OCI-LY3 (cell line): ENCODE data around the gene RBM20.

Experiments used
- EZH2phosphoT487 ChIP-seq: fragments of 200-600 bp; shearing (Covaris generic); IDR thresholded peaks from 2 replicates; pipeline ENCODE4 v1.6.1; 2018; ENCODE audit warnings: antibody characterized with exemption, mixed run types, low read depth
- TF ChIP-seq, protein P1 (sequence below): fragments of 200-600, 300-600 bp; sonication (generic); IDR thresholded peaks from 2 replicates; pipeline ENCODE4 v1.5.1; 2014; ENCODE audit warnings: antibody characterized with exemption, low read length, low read depth

DNA sequence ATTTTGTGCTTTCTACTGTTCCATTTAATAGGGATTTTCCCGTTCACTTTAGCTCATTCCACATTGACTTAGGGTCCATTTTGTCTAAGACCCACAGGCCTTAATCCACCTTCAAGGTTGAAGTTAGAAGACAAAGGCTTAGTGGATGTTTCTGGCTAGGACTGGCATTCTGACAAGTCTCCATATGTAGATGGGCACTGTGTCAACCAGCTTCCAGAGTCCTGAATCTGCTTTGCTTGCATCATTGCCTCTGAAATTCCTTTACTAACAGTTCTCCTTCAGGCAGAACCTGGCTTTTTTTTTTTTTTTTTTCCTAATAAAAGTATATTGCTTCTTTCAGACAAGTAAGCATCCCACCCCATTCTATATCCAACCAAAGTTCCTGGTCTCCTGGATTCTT lies 158.0 kb downstream of the RBM20 start:
- TF ChIP-seq, protein P1, sequence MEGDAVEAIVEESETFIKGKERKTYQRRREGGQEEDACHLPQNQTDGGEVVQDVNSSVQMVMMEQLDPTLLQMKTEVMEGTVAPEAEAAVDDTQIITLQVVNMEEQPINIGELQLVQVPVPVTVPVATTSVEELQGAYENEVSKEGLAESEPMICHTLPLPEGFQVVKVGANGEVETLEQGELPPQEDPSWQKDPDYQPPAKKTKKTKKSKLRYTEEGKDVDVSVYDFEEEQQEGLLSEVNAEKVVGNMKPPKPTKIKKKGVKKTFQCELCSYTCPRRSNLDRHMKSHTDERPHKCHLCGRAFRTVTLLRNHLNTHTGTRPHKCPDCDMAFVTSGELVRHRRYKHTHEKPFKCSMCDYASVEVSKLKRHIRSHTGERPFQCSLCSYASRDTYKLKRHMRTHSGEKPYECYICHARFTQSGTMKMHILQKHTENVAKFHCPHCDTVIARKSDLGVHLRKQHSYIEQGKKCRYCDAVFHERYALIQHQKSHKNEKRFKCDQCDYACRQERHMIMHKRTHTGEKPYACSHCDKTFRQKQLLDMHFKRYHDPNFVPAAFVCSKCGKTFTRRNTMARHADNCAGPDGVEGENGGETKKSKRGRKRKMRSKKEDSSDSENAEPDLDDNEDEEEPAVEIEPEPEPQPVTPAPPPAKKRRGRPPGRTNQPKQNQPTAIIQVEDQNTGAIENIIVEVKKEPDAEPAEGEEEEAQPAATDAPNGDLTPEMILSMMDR, result no peak
- TF ChIP-seq EZH2phosphoT487, result no peak
